Non-pigmented ciliary epithelial cell (primary cell): ENCODE measurements around the gene WDR91.
A peak's percentile ranks its signal among the peaks of the same experiment; 100 is the strongest.
"Not testable (repeated sequence)": the region's sequence is repeated elsewhere in the genome, so short reads cannot be mapped to it uniquely, and the experiment has no call there.

Experiments
- DNase-seq: peaks from one replicate; pipeline ENCODE4 v3.0.0-alpha.2; 2010; ENCODE audit warnings: low read depth

WDR91 gene

DNA sequence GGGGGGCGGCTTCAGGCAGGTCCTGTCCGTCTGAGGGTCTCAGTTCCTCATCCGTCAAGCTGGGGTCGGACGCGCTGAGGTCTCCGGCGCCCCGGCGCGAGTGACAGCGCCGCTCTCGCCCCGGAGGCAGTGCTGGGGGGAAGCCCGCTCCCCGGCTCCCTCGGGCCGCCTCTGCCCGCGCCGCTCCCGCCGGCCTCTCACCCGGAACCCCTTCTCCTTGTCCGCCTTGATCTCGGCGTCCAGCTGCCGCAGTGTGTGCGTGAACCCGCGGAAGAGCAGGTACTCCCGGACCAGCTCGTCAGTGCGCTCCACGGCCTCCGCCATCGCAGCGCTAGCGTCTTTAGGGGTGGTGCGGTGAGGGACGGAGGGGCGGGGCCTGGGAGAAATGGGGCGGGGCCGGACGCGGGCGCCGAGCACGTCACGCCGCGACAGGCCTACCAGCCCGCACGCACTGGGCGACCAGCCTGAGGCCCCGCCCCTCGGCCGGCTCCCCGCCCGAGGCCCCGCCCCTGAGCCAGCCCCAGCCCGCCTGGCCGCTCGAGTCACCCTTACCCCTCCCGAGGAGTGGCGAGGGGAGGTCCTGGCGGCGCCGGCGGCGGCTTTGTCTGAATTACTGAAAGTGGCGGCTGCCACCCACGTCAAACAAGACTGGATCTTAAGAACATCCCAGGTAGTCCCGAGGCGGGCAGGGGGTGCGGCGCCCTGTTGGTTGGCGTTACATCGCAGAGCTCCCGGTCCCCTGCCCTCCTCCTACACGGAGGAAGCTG lies at the start of gene WDR91:
Gene WDR91, minus strand, starts transcription at position 348 of the 767 bp plus-strand sequence. Its CDS starts 24 bp downstream, at position 324.
- DNase-seq = no peak

DNA sequence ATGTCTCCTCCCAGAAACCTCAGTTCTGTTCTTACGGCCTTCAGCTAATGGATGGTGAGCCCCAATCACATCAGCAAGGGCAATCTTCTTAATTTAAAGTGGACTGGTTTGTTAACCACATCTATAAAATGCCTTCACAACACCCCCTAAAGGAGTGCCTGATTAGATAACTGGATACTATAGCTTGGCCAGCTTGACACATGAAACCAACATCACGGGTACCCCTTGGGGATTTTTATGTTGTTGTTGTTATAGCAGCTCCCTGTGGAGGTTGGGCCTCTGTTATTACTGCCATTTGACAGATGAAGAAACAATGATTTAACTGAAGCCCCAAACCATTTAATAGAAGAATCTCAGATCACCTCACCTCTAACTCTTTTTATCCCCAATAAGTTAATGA lies 49.1 kb upstream of the WDR91 start:
- DNase-seq = no peak

DNA sequence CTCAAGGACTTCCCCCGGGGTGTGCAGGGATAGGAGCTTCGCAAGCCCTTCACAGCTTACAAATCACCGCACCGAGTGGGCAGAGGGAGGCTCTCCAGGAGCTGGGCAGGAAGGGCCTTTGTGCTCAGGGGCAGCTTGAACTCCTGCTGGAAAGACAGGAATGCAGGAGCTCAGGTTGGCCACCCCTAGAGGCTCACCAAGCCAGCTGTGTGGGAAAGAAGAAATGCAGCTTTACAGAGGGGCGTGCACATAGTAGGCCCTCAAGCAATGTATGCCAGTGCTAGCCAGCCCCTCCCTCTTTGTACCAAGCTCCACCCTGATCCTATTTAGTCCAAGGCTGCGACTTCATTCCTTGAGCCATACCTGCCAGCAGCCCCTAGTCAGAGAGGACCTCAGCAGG lies 48.4 kb upstream of the WDR91 start:
- no peak for DNase-seq

DNA sequence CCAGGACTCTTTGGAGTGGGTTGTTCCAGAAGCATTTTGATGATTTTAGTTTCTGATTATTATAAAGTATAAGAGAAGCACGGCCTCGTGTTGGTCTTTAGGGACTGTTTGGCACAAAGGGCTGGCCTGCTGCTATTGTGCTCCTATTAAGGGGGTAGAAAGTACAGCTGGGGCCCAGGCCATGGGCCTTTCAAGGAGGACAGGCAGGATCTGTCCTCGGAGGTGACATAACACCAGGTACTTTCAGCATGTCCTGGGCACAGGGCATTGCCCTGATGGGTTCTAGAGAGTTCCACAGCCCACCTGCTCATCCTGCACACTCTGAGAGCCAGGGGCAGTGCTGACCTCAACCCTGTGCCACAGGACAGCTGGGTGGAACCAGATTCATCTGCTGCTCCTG lies 47.3 kb upstream of the WDR91 start:
- no peak for DNase-seq

GRCh38 chr7:135257790-135258189 lies 46.5 kb upstream of the WDR91 start:
- no peak for DNase-seq

GRCh38 chr7:135253851-135254771 lies 42.8 kb upstream of the WDR91 start:
- peak; percentile 15 for DNase-seq

- no peak for DNase-seq
Measured at GRCh38 chr7:135251496-135252391, 40.4 kb upstream of the WDR91 start.

- no peak for DNase-seq
Measured at GRCh38 chr7:135248546-135248945, 37.2 kb upstream of the WDR91 start.

DNA sequence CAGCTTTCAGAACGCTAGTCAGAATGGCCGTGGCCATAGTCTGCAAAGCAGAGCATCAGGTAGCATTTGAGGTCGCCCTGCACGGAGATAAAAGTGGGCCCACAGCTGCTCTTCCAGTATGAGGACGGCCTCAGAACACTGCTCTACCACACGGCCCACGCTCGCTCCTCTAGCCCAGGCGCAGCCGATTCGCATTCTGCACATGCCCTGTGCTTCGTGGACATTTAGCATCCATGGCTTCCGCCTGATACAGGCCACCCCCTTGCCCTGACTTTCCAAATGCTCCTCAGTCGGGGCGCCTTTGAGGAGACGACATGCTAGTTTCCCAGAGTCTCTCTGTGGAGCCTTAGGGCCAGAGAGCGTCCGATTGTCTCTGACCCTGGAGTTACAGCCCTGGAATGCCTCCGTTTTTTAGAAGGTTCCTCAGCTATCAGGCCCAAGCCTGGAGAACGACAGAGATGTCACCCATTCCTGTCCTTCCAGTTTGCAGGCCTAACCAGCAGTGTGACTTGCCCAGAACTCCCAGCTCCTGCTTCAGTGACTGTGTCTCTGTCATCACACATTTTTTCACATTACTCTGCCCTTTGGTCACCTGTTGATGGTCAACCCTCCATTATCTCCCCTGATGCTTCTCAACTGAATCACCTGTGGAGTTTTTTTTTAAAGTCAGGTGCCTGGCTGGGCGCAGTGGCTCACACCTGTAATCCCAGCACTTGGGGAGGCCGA lies 36.6 kb upstream of the WDR91 start:
- no peak for DNase-seq

GRCh38 chr7:135246191-135246825 lies 35.0 kb upstream of the WDR91 start:
- DNase-seq = no peak

DNA sequence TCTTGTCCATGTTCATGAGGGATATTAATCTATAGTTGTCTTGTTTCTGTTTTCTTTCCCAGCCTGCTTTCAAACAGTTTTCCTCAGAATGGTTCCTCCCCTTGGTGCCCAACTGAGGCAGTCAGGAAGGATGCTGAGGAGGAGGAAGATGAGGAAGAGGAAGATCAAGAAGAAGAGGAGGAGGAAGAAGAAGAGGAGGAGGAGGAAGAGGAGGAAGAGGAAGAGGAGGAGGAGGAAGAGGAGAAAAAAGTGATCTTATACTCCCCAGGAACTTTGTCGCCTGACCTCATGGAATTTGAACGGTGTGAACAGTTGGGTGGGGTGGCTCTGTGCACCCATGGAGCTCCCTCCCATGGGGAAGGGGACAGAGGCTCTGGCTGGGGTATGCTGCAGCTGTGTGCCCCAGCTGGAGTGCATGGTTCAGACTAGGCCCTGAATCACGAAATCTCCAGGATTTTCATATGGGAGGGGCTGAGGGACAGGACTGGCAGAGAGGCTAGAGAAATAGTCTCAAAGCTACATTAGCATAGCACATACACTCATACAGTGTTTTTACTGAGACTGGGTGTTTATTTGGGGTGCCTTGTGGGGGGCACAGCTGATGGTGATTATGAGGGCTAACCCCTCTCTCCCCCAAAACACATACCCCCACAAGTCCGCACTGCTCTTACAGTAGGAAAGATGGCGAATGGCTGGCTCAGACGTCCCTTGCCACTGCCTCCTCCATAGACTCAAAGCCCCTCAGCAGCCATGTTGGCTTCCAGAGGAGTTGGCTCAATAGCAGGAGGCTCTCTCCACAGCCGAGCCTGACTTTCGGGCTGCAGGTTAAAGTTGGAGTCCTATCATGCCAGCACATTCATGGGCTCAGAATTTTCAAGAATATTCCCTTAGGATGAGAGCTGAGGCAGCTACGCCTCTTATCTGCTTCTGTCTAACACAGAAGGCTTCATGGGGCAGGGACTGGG lies 34.2 kb upstream of the WDR91 start:
- DNase-seq = no peak

GRCh38 chr7:135242096-135242684 lies 30.9 kb upstream of the WDR91 start:
- DNase-seq = no peak

GRCh38 chr7:135240441-135240840 lies 29.1 kb upstream of the WDR91 start:
- no peak for DNase-seq

DNA sequence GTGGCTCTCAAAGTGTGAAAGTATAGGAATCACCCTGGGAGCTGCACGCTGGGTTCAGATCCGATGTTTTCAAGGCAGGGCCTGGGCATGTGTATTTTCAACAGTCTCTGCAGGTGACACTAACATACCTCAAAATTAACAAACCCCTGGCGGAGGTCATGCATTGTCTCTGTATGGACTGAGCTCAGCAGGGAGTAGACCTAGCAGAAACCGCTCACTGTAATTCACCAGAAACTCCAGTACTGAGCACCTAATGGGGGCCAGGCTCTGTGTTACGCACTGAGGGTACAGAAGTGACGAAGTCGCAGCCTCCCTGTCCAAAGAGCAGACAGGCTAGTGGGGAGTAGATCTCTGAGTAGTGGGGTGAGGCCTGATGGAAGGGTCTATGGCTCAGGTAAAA lies 27.9 kb upstream of the WDR91 start:
- no peak for DNase-seq

DNA sequence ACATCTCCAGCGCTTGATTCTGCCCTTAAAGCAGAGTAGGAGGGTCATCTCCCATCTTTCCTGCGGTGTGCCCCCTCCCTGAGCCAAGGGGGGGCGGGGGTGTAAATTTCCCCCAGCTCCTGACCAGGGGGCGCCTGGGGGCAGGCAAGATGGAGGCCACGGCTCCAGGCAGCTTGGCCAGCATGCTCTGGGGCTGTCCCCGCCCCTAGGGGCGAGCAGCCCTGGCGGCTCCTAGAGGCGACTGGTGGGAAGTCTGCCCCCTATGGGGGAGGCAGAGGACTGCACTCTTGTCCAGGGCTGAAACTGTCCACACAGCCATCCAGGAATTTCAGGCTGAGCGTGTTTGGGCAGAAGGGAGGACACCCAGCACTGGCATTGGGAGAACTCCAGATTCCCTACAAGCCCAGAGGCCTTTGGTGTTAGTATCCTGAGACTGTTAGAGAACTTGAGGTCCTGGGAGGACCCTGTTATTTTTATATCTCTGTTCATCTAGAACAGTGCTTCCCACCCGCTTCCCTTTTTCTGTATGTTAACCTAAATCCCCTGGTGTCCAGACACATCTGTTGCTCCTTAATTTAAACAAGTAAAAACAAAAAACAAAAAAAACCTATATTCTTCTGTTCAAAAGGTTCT lies 26.9 kb upstream of the WDR91 start:
- no peak for DNase-seq

- no peak for DNase-seq
Measured at GRCh38 chr7:135236727-135237126, 25.4 kb upstream of the WDR91 start.

DNA sequence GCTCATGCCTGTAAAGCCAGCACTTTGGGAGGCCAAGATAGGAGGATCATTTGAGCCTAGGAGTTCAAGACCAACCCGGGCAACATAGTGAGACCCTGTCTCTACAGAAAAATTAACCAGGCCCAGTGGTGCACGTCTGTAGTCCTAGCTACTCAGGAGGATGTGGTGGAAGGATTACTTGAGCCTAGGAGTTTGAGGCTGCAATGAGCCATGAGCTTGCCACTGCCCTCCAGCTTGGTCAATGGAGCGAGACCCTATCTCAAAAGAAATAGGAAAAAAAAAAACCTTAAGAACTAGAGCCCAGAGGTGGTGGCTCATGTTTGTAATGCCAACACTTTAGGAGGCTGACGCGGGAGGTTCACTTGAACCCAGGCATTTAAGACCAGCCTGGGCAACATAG lies 24.5 kb upstream of the WDR91 start:
- no peak for DNase-seq

- no peak for DNase-seq
Measured at GRCh38 chr7:135234727-135235126, 23.4 kb upstream of the WDR91 start.

DNA sequence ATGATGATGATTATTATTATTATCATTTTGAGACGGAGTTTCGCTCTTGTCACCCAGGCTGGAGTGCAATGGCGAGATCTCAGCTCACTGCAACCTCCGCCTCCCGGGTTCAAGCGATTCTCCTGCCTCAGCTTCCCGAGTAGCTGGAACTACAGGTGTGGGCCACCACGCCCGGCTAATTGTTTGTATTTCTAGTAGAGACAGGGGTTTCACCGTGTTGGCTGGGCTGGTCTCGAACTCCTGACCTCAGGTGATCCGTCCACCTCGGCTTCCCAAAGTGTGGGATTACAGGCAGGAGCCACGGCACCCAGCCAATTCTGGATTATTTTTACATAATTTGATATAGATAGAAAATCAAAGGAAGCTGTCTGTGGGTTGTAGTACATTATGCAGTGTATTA lies 22.8 kb upstream of the WDR91 start:
- DNase-seq = not testable (repeated sequence)
